Trophoblast cell (in vitro differentiated cells and primary cell): ENCODE measurements around the gene NCS1.

Experiments
- DNase-seq, 2 donors: peaks; one replicate each; pipeline ENCODE4 v3.0.0-alpha.2; 2016
- H2AFZ ChIP-seq: 2 replicates; pipeline ENCODE4 v1.6.1; 2013; ENCODE audit warnings: low read length, moderate library complexity, mild to moderate bottlenecking; ENCODE audit not compliant: insufficient read depth, poor library complexity
- H2AK5ac ChIP-seq: 2 replicates; pipeline ENCODE4 v1.6.1; 2013; ENCODE audit warnings: mild to moderate bottlenecking, low read length
- H2BK120ac ChIP-seq: 2 replicates; pipeline ENCODE4 v1.6.1; 2013; ENCODE audit warnings: low read length, mild to moderate bottlenecking, moderate library complexity; ENCODE audit not compliant: insufficient read depth, poor library complexity
- H2BK12ac ChIP-seq: 2 replicates; pipeline ENCODE4 v1.6.1; 2013; ENCODE audit warnings: mild to moderate bottlenecking, low read length, moderate library complexity
- H2BK5ac ChIP-seq: 2 replicates; pipeline ENCODE4 v1.6.1; 2013; ENCODE audit warnings: low read length, low read depth, moderate library complexity, mild to moderate bottlenecking; ENCODE audit not compliant: poor library complexity
- H3K14ac ChIP-seq: 2 replicates; pipeline ENCODE4 v1.6.1; 2013; ENCODE audit warnings: mild to moderate bottlenecking, low read length
- H3K18ac ChIP-seq: 2 replicates; pipeline ENCODE4 v1.6.1; 2013; ENCODE audit warnings: mild to moderate bottlenecking, low read length
- H3K23ac ChIP-seq: 2 replicates; pipeline ENCODE4 v1.6.1; 2013; ENCODE audit warnings: low read length
- H3K27ac ChIP-seq: 2 replicates; pipeline ENCODE4 v1.5.1; 2013; ENCODE audit warnings: low read depth, mild to moderate bottlenecking, inconsistent platforms, low read length, moderate library complexity
- H3K27me3 ChIP-seq: 2 replicates; pipeline ENCODE4 v1.6.1; 2013; ENCODE audit warnings: inconsistent platforms, mild to moderate bottlenecking, low read length, moderate library complexity; ENCODE audit not compliant: insufficient read depth
- H3K36me3 ChIP-seq, 2 experiments: 1 replicate in 1 of 2; 2 replicates in 1 of 2; pipeline ENCODE4 v1.6.1; 2013; ENCODE audit warnings: low read length in 2 of 2, mild to moderate bottlenecking in 2 of 2, moderate library complexity in 1 of 2; ENCODE audit not compliant: insufficient read depth in 2 of 2, control insufficient read depth in 1 of 2
- H3K4ac ChIP-seq: 2 replicates; pipeline ENCODE4 v1.6.1; 2013; ENCODE audit warnings: low read depth, mild to moderate bottlenecking, low read length, moderate library complexity
- H3K4me1 ChIP-seq, 2 experiments: 1 replicate in 1 of 2; 2 replicates in 1 of 2; pipeline ENCODE4 v1.6.1; 2013; ENCODE audit warnings: low read length in 2 of 2, mild to moderate bottlenecking in 2 of 2, moderate library complexity in 1 of 2; ENCODE audit not compliant: insufficient read depth in 2 of 2, control insufficient read depth in 1 of 2
- H3K4me2 ChIP-seq: 2 replicates; pipeline ENCODE4 v1.6.1; 2013; ENCODE audit warnings: inconsistent platforms, mild to moderate bottlenecking, low read length, moderate library complexity
- H3K4me3 ChIP-seq: 2 replicates; pipeline ENCODE4 v1.5.1; 2013; ENCODE audit warnings: mild to moderate bottlenecking, low read depth, low read length, inconsistent platforms
- H3K79me1 ChIP-seq: one replicate; pipeline ENCODE4 v1.6.1; 2013; ENCODE audit warnings: low read length
- H3K79me2 ChIP-seq: 2 replicates; pipeline ENCODE4 v1.6.1; 2013; ENCODE audit warnings: low read length, mild to moderate bottlenecking; ENCODE audit not compliant: control insufficient read depth, insufficient read depth, poor library complexity
- H3K9ac ChIP-seq: 2 replicates; pipeline ENCODE4 v1.6.1; 2013; ENCODE audit warnings: mild to moderate bottlenecking, low read length
- H3K9me3 ChIP-seq: 2 replicates; pipeline ENCODE4 v1.6.1; 2013; ENCODE audit warnings: low read depth, mild to moderate bottlenecking, control low read depth, inconsistent platforms, low read length; ENCODE audit not compliant: insufficient read depth
- H4K12ac ChIP-seq: 2 replicates; pipeline ENCODE4 v1.6.1; 2013; ENCODE audit warnings: low read depth, mild to moderate bottlenecking, low read length, moderate library complexity
- H4K8ac ChIP-seq: 2 replicates; pipeline ENCODE4 v1.6.1; 2013; ENCODE audit warnings: low read depth, mild to moderate bottlenecking, low read length, moderate library complexity
- H4K91ac ChIP-seq: one replicate; pipeline ENCODE4 v1.6.1; 2013; ENCODE audit warnings: low read depth, mild to moderate bottlenecking, low read length, moderate library complexity
- WGBS: extraction: QIAGEN DNeasy Blood & Tissue Kit; methylation state at CpG from one replicate; pipeline ENCODE4 v1.1.7; 2013; ENCODE audit warnings: missing lambda C conversion rate; ENCODE audit not compliant: insufficient read length, insufficient coverage; ENCODE audit errors: extremely low coverage; 5-methylcytosine and 5-hydroxymethylcytosine counted together

The NCS1 gene

DNA sequence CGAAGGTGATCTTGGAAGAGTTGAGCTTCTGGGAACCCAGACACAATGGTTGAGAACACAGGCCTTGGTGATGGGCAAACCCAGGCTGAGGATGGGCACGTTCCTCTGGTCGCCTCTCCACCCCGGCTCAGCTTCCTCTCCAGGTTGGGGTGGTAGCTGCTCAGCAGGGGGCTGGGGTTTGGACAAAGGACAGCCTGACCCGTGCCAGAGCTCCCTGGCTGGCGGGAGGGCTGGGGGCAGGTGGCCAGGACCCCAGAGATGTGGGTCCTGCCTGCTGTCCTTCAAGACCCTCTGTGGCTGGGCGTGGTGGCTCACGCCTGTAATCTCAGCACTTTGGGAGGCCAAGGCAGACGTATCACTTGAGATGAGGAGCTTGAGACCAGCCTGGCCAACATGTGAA lies 25.2 kb downstream of the NCS1 start:
- H2AFZ ChIP-seq = no peak overlapping the region
- peaks cover 4% of the 10 kb centered on the region for H3K79me1 ChIP-seq
- H2BK12ac ChIP-seq = no peak overlapping the region
- DNase-seq = no peak
- no peak overlapping the region for H3K9ac ChIP-seq
- H4K12ac ChIP-seq = no peak overlapping the region
- no peaks in the 10 kb centered on the region for H3K27me3 ChIP-seq
- H2BK5ac ChIP-seq = no peak overlapping the region
- no peak overlapping the region for H3K27ac ChIP-seq
- H3K4me1 ChIP-seq = peaks cover 12 to 15% of the 10 kb centered on the region in 2 experiments
- H3K4me3 ChIP-seq = no peak overlapping the region
- no peak overlapping the region for H4K91ac ChIP-seq
- H4K8ac ChIP-seq = no peak overlapping the region
- no peaks in the 10 kb centered on the region for H3K9me3 ChIP-seq
- peaks cover 2% of the 10 kb centered on the region for H3K79me2 ChIP-seq
- no peak overlapping the region for H2BK120ac ChIP-seq
- H3K4me2 ChIP-seq = no peak overlapping the region
- H3K36me3 ChIP-seq = peaks cover 4% of the 10 kb centered on the region in 2 experiments
- no peak overlapping the region for H2AK5ac ChIP-seq
- WGBS = no CpG with 5 or more reads among the region's 9 CpGs
- no peak overlapping the region for H3K14ac ChIP-seq
- no peak overlapping the region for H3K23ac ChIP-seq
- H3K18ac ChIP-seq = no peak overlapping the region
- H3K4ac ChIP-seq = no peak overlapping the region

GRCh38 chr9:130197888-130198287 lies 25.7 kb downstream of the NCS1 start:
- no peaks in the 10 kb centered on the region for H3K27me3 ChIP-seq
- peaks cover 4% of the 10 kb centered on the region for H3K79me1 ChIP-seq
- H2BK120ac ChIP-seq = no peak overlapping the region
- no peak overlapping the region for H3K23ac ChIP-seq
- no CpG with 5 or more reads among the region's 4 CpGs for WGBS
- H3K79me2 ChIP-seq = peaks cover 2% of the 10 kb centered on the region
- no peak overlapping the region for H2AFZ ChIP-seq
- no peak overlapping the region for H4K12ac ChIP-seq
- no peak overlapping the region for H2AK5ac ChIP-seq
- H3K4me1 ChIP-seq = peaks cover 11 to 14% of the 10 kb centered on the region in 2 experiments
- H3K9ac ChIP-seq = no peak overlapping the region
- H2BK12ac ChIP-seq = no peak overlapping the region
- H3K36me3 ChIP-seq = peaks cover 4% of the 10 kb centered on the region in 2 experiments
- no peaks in the 10 kb centered on the region for H3K9me3 ChIP-seq
- no peak overlapping the region for H3K14ac ChIP-seq
- no peak overlapping the region for H3K27ac ChIP-seq
- no peak overlapping the region for H3K4ac ChIP-seq
- no peak for DNase-seq
- no peak overlapping the region for H4K91ac ChIP-seq
- H4K8ac ChIP-seq = no peak overlapping the region
- no peak overlapping the region for H2BK5ac ChIP-seq
- H3K4me3 ChIP-seq = no peak overlapping the region
- no peak overlapping the region for H3K18ac ChIP-seq
- no peak overlapping the region for H3K4me2 ChIP-seq

DNA sequence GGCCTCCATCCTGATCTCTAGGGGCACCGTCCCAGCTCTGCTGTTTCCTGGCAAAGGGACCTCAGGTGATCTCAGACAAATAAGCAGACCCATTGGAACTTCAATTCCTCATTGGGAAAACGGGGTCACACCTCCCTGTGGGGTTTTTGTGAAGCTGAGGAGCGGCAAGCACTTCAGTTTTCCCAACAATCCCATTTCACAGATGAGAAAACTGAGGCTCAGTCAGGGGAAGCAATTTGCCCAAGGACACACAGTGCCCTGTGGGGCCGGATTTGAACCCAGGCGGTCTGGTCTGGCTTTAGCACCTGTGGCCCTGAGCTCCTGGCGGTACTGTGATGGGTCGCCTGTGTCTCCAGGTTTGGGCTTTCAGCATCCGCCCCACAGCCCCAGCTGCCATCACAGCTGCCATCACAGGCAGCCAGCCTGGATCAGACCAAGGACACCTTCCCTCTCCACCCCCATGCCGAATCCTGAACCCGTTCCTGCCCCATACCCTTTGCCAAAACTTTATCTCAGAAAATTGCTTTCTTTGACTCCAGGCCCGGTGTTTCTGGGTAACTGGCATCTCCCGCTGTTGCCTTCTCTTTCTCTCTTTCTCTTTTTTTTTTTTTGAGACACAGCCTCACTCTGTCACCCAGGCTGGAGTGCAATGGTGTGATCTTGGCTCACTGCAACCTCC lies 26.4 kb downstream of the NCS1 start:
- Histone ChIP-seq H3K14ac (no peak overlapping the region), H3K9me3 (no peaks in the 10 kb centered on the region), H3K4me1 (peaks cover 8 to 11% of the 10 kb centered on the region in 2 experiments), H3K79me2 (peaks cover 2% of the 10 kb centered on the region), H3K9ac (no peak overlapping the region), H3K23ac (no peak overlapping the region), H3K27ac (no peak overlapping the region), H3K4me3 (no peak overlapping the region), H2BK12ac (no peak overlapping the region), H2AFZ (no peak overlapping the region), H3K4me2 (no peak overlapping the region), H4K8ac (no peak overlapping the region), H2AK5ac (no peak overlapping the region), H3K27me3 (no peaks in the 10 kb centered on the region), H3K79me1 (peaks cover 4% of the 10 kb centered on the region), H3K4ac (no peak overlapping the region), H2BK5ac (no peak overlapping the region), H2BK120ac (no peak overlapping the region), H4K91ac (no peak overlapping the region), H3K36me3 (peaks cover 5 to 8% of the 10 kb centered on the region in 2 experiments), H3K18ac (no peak overlapping the region), H4K12ac (no peak overlapping the region)
- no CpG with 5 or more reads among the region's 12 CpGs for WGBS
- DNase-seq = no peak

GRCh38 chr9:130199605-130200004 lies 27.4 kb downstream of the NCS1 start:
- Histone ChIP-seq H3K4me1 (peaks cover 8 to 11% of the 10 kb centered on the region in 2 experiments), H3K27ac (no peak overlapping the region), H3K9me3 (no peaks in the 10 kb centered on the region), H2AFZ (no peak overlapping the region), H2BK12ac (no peak overlapping the region), H3K27me3 (no peaks in the 10 kb centered on the region), H3K4me2 (no peak overlapping the region), H2BK120ac (no peak overlapping the region), H3K14ac (no peak overlapping the region), H3K79me1 (peaks cover 4% of the 10 kb centered on the region), H2AK5ac (no peak overlapping the region), H4K8ac (no peak overlapping the region), H3K18ac (peak overlapping the region; percentile 29), H3K4me3 (no peak overlapping the region), H3K79me2 (no peaks in the 10 kb centered on the region), H2BK5ac (no peak overlapping the region), H3K9ac (no peak overlapping the region), H3K23ac (no peak overlapping the region), H4K12ac (no peak overlapping the region), H3K4ac (no peak overlapping the region), H3K36me3 (peaks cover 5 to 9% of the 10 kb centered on the region in 2 experiments), H4K91ac (no peak overlapping the region)
- no peak for DNase-seq
- no CpG with 5 or more reads among the region's 8 CpGs for WGBS
